Measurements from ENCODE around the gene OR52K2.
"Not testable (repeated sequence)": the region's sequence is repeated elsewhere in the genome, so short reads cannot be mapped to it uniquely, and the experiment has no call there.

Gene OR52K2

GRCh38 chr11:4448995-4449394 lies at the start of gene OR52K2:
Gene OR52K2, plus strand, starts transcription at chr11:4449295. Its CDS starts 45 bp downstream, at chr11:4449340.
- DNase-seq: no peak

GRCh38 chr11:4406206-4406605 lies 42.9 kb upstream of the OR52K2 start:
- DNase-seq: not testable (repeated sequence)

- no peak for DNase-seq
Observed at GRCh38 chr11:4416306-4416705, 32.8 kb upstream of the OR52K2 start.

- no peak for DNase-seq
Observed at GRCh38 chr11:4416816-4417215, 32.3 kb upstream of the OR52K2 start.

- DNase-seq: no peak
Observed at GRCh38 chr11:4418403-4418802, 30.7 kb upstream of the OR52K2 start.

GRCh38 chr11:4430051-4430450 lies 19.0 kb upstream of the OR52K2 start:
- no peak for DNase-seq

GRCh38 chr11:4433856-4434255 lies 15.2 kb upstream of the OR52K2 start:
- no peak for DNase-seq

- no peak for DNase-seq
Observed at GRCh38 chr11:4436411-4436810, 12.7 kb upstream of the OR52K2 start.

GRCh38 chr11:4441515-4441914 lies 7.6 kb upstream of the OR52K2 start:
- DNase-seq: peak; percentile 78

GRCh38 chr11:4443232-4443891 lies 5.7 kb upstream of the OR52K2 start:
- no peak for DNase-seq

GRCh38 chr11:4453118-4453517 lies 4.0 kb downstream of the OR52K2 start:
- DNase-seq: no peak

- no peak for DNase-seq
Observed at GRCh38 chr11:4454021-4454420, 4.9 kb downstream of the OR52K2 start.

- DNase-seq: peak; percentile 77
Observed at GRCh38 chr11:4455419-4455818, 6.3 kb downstream of the OR52K2 start.

GRCh38 chr11:4459500-4459899 lies 10.4 kb downstream of the OR52K2 start:
- DNase-seq: peak; percentile 8

GRCh38 chr11:4460151-4460550 lies 11.1 kb downstream of the OR52K2 start:
- DNase-seq: no peak

GRCh38 chr11:4464216-4465159 lies 15.4 kb downstream of the OR52K2 start:
- DNase-seq: no peak

GRCh38 chr11:4465407-4465806 lies 16.3 kb downstream of the OR52K2 start:
- no peak for DNase-seq

GRCh38 chr11:4466131-4466870 lies 17.2 kb downstream of the OR52K2 start:
- DNase-seq: no peak

GRCh38 chr11:4466871-4467442 lies 17.9 kb downstream of the OR52K2 start:
- DNase-seq: no peak

- DNase-seq: peak; percentile 29
Observed at GRCh38 chr11:4467811-4468606, 18.9 kb downstream of the OR52K2 start.

- no peak for DNase-seq
Observed at GRCh38 chr11:4479644-4480043, 30.5 kb downstream of the OR52K2 start.

- no peak for DNase-seq
Observed at GRCh38 chr11:4480577-4481239, 31.6 kb downstream of the OR52K2 start.
